LHCN-M2 (cell line): ENCODE results near the gene ADAMTS8. TPM values are rescaled to one million over a fixed set of nuclear protein-coding genes. Genes with fewer than 3 reads are reported as not detected.

Experiments used
- DNase-seq: peaks from one replicate; pipeline ENCODE4 v3.0.0-alpha.2; 2012; ENCODE audit warnings: low read depth
- polyA plus RNA-seq: library from polyadenylated mRNA; unstranded; fragments of >200 nt; gene quantifications from one replicate; pipeline ENCODE4 v1.2.1, GENCODE V29; 2012; ENCODE audit warnings: missing spikeins
- total RNA-seq: library from RNA; depleted of rRNA; stranded (reverse); fragments of >200 nt; gene quantifications from 2 replicates; pipeline ENCODE4 v1.2.3, GENCODE V29; 2014; rRNA removed

The ADAMTS8 gene, protein sequence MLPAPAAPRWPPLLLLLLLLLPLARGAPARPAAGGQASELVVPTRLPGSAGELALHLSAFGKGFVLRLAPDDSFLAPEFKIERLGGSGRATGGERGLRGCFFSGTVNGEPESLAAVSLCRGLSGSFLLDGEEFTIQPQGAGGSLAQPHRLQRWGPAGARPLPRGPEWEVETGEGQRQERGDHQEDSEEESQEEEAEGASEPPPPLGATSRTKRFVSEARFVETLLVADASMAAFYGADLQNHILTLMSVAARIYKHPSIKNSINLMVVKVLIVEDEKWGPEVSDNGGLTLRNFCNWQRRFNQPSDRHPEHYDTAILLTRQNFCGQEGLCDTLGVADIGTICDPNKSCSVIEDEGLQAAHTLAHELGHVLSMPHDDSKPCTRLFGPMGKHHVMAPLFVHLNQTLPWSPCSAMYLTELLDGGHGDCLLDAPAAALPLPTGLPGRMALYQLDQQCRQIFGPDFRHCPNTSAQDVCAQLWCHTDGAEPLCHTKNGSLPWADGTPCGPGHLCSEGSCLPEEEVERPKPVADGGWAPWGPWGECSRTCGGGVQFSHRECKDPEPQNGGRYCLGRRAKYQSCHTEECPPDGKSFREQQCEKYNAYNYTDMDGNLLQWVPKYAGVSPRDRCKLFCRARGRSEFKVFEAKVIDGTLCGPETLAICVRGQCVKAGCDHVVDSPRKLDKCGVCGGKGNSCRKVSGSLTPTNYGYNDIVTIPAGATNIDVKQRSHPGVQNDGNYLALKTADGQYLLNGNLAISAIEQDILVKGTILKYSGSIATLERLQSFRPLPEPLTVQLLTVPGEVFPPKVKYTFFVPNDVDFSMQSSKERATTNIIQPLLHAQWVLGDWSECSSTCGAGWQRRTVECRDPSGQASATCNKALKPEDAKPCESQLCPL
- total RNA-seq = not detected in 2 replicates
- polyA plus RNA-seq = not detected

- no peak for DNase-seq
Measured at GRCh38 chr11:130428316-130429119, at the start of gene ADAMTS8. ADAMTS8 (minus strand) TSS chr11:130428609; CDS start chr11:130428286, 323 bp downstream.

- DNase-seq = peak; percentile 18
Measured at GRCh38 chr11:130477586-130478203, 49.3 kb upstream of the ADAMTS8 start.

DNA sequence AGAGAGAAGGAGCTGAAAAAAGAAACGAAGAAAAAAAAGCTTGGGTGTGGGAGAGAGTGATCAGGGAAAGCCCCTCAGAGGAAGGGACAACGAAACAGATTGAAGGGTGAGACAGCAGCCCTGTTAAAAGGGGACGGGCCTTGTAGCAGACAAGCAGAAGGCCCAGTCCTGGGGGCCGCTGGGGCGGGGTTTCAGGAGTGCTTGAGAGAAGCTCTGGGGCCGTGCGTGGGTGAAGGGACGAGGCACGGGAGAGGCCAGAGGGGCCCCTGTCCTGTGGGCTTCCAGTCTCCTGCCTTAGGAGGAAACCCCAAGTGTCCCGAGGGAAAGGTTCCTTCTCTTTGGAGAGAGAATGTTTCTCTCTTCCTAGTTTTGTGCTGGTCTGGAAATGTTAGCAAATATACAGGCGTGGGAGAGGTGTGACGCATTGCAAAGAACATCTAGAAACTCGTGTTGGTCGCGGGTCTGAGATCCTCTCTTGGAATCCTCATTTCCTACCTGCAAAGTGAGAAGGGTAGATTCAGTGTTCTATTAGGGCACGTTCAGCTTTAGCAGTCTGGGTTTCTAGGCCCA, 48.6 kb upstream of the ADAMTS8 start:
- DNase-seq = no peak

GRCh38 chr11:130476200-130476921, 48.0 kb upstream of the ADAMTS8 start:
- DNase-seq = no peak

- DNase-seq = no peak
Measured at GRCh38 chr11:130475426-130476053, 47.1 kb upstream of the ADAMTS8 start.

GRCh38 chr11:130474637-130475400, 46.4 kb upstream of the ADAMTS8 start:
- peak; percentile 12 for DNase-seq

- DNase-seq = no peak
Measured at GRCh38 chr11:130473795-130474377, 45.5 kb upstream of the ADAMTS8 start.

DNA sequence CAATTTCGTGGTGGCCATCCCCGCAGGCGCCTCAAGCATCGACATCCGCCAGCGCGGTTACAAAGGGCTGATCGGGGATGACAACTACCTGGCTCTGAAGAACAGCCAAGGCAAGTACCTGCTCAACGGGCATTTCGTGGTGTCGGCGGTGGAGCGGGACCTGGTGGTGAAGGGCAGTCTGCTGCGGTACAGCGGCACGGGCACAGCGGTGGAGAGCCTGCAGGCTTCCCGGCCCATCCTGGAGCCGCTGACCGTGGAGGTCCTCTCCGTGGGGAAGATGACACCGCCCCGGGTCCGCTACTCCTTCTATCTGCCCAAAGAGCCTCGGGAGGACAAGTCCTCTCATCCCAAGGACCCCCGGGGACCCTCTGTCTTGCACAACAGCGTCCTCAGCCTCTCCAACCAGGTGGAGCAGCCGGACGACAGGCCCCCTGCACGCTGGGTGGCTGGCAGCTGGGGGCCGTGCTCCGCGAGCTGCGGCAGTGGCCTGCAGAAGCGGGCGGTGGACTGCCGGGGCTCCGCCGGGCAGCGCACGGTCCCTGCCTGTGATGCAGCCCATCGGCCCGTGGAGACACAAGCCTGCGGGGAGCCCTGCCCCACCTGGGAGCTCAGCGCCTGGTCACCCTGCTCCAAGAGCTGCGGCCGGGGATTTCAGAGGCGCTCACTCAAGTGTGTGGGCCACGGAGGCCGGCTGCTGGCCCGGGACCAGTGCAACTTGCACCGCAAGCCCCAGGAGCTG, 44.8 kb upstream of the ADAMTS8 start:
- DNase-seq = no peak

DNA sequence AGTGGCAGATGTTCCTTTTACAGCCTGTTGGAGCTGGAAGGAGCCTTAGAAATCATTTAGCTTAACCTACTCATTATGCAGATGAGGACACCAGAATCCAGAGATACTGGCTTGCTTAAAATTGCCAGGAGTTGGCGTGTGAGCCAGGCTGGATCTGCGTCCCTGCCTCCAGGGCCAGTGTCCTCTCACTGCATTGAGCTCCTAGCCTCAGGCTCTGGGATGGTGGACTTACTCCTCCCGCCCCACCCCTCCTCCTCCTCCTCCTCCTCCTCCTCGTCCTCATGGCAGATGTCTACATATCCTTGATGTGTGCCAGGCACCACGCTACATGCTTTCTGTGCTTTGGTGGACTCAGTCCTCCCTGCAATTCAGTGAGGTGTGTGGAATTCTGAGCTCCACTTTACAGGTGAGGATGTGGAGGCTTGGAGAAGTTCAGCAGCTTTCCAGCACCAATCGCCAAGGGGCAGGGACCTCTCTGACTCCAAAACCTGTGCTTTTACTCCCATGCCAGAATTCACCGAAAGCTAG, 44.1 kb upstream of the ADAMTS8 start:
- no peak for DNase-seq

GRCh38 chr11:130471731-130472433, 43.5 kb upstream of the ADAMTS8 start:
- no peak for DNase-seq

GRCh38 chr11:130470832-130471706, 42.7 kb upstream of the ADAMTS8 start:
- no peak for DNase-seq

GRCh38 chr11:130469181-130469580, 40.8 kb upstream of the ADAMTS8 start:
- no peak for DNase-seq

DNA sequence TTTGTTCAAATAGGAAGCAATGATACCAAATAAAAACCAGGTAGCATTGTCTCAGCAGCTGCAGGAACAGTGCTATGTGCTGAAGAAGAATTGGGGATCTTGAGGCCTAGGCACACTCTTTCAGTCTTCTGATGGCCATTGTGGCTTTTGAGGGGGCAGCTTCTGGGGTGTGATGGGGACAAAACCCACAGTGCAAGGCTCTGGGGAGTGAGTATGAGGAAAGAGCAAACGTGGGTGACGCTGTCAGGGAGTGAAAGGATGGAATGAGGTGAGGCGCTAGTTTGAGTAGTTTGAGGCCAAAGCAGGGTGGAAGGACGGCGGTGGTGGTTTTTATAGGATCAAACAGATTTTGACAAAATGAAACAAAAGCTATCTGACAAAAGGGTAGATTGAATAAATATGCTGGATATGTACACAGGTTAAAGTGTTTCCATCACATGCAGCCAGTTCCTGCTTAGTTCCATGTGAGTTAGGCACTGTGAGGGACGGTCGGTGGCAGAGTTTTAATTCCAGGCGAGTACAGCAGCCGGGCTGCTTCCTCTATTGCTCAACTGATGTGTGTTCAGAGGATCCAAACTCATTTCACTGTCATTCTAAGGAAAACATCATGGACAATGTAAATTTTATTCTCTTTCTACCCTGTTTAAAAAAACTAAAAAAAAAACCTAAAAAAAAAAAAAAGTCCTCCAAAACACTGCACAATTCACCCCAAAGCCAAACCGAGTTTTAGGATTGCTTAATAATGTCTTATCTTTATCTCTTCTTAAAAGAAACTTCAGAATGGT, 38.9 kb upstream of the ADAMTS8 start:
- DNase-seq = no peak

- peak; percentile 47 for DNase-seq
Measured at GRCh38 chr11:130465263-130465662, 36.9 kb upstream of the ADAMTS8 start.

GRCh38 chr11:130464291-130464812, 35.9 kb upstream of the ADAMTS8 start:
- DNase-seq = peak; percentile 20
